ENCODE measurements around the gene PIK3CA.

GRCh38 chr3:179146911-179147513, 1.1 kb upstream of the PIK3CA start:
- peak; percentile 76 for TF ChIP-seq CTCF (IDR thresholded peaks at IDR 0.05; ENCODE audit: insufficient read depth, low read depth, low read length)
- TF ChIP-seq EZH2 (IDR thresholded peaks at IDR 0.05; ENCODE audit: insufficient read depth, low read length): no peak
